Testis (tissue), 2 donors: ENCODE measurements around the gene TUBAL3.

Experiments
- POLR2A ChIP-seq: fragments of 450-650 bp; IDR thresholded peaks from one replicate; pipeline ENCODE4 v1.6.1; 2017; ENCODE audit warnings: antibody characterized with exemption, mild to moderate bottlenecking, moderate library complexity
- TF ChIP-seq, protein P1 (sequence below), 3 experiments: fragments of 450-650 bp in 2 of 3; fragments of 200-600 bp in 1 of 3; sonication (generic) in 1 of 3; IDR thresholded peaks; one replicate each; pipeline ENCODE4 v1.5.1; 2016 to 2019; ENCODE audit warnings: antibody characterized with exemption in 3 of 3, mild to moderate bottlenecking in 2 of 3, moderate library complexity in 1 of 3

- TF ChIP-seq, protein P1, sequence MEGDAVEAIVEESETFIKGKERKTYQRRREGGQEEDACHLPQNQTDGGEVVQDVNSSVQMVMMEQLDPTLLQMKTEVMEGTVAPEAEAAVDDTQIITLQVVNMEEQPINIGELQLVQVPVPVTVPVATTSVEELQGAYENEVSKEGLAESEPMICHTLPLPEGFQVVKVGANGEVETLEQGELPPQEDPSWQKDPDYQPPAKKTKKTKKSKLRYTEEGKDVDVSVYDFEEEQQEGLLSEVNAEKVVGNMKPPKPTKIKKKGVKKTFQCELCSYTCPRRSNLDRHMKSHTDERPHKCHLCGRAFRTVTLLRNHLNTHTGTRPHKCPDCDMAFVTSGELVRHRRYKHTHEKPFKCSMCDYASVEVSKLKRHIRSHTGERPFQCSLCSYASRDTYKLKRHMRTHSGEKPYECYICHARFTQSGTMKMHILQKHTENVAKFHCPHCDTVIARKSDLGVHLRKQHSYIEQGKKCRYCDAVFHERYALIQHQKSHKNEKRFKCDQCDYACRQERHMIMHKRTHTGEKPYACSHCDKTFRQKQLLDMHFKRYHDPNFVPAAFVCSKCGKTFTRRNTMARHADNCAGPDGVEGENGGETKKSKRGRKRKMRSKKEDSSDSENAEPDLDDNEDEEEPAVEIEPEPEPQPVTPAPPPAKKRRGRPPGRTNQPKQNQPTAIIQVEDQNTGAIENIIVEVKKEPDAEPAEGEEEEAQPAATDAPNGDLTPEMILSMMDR (IDR thresholded peaks at IDR 0.05) = no peak
- no peak for TF ChIP-seq POLR2A
Measured at GRCh38 chr10:5356302-5356763, 48.3 kb downstream of the TUBAL3 start.
